IPS-15b (cell line): Measurements from ENCODE around the gene P2RX7.

Experiments
- H3K27me3 ChIP-seq: one replicate; pipeline ENCODE4 v1.6.1; 2013; ENCODE audit warnings: low read length; ENCODE audit not compliant: control insufficient read depth, insufficient read depth
- H3K36me3 ChIP-seq: one replicate; pipeline ENCODE4 v1.6.1; 2013; ENCODE audit warnings: low read length; ENCODE audit not compliant: control insufficient read depth, insufficient read depth
- H3K4me1 ChIP-seq: one replicate; pipeline ENCODE4 v1.6.1; 2013; ENCODE audit warnings: mild to moderate bottlenecking, low read length; ENCODE audit not compliant: control insufficient read depth, insufficient read depth
- H3K4me3 ChIP-seq: one replicate; pipeline ENCODE4 v1.5.1; 2013; ENCODE audit warnings: low read depth, low read length
- H3K9ac ChIP-seq: one replicate; pipeline ENCODE4 v1.6.1; 2013; ENCODE audit warnings: low read depth, mild to moderate bottlenecking, low read length
- H3K9me3 ChIP-seq: one replicate; pipeline ENCODE4 v1.6.1; 2013; ENCODE audit warnings: mild to moderate bottlenecking, low read length; ENCODE audit not compliant: control insufficient read depth, insufficient read depth

The P2RX7 gene

DNA sequence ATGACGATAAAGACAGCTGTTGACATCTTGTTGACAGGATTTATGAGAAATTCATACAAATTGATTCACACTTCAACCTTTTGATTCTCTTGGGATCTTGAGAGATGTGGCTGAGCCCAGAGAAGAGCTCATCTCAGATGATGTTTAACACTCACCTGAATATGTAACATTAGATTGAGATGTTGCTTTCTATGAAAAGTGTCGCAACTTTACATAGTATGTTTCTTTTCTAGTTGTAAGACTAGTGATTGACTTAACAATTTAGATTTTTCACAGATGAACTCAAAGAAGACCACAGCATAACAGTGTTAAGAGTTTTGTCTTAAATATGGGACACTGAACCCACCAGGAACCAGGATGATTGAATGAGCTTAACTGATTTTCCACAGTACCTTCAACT, 40.6 kb upstream of the P2RX7 start:
- Histone ChIP-seq H3K9ac (no peak overlapping the region), H3K4me3 (no peak overlapping the region), H3K36me3 (no peaks in the 10 kb centered on the region), H3K27me3 (peaks cover 20% of the 10 kb centered on the region), H3K9me3 (no peaks in the 10 kb centered on the region), H3K4me1 (peaks cover 2% of the 10 kb centered on the region)

DNA sequence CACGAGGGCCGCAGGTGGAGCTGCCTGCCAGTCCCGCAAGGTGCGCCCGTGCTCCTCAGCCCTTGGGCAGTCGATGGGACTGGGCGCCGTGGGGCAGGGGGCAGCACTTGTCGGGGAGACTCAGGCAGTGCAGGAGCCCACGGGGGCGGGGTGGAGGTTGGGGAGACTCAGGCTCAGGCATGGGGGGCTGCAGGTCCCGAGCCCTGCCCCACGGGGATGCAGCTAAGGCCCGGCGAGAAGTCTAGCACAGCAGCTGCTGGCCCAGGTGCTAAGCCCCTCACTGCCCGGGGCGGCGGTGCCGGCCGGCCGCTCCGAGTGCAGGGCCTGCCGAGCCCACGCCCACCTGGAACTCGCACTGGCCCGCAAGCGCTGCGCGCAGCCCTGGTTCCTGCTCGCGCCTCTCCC, 39.2 kb upstream of the P2RX7 start:
- Histone ChIP-seq H3K36me3 (no peaks in the 10 kb centered on the region), H3K4me3 (peak overlapping the region; percentile 2), H3K9ac (no peak overlapping the region), H3K9me3 (no peaks in the 10 kb centered on the region), H3K4me1 (peaks cover 2% of the 10 kb centered on the region), H3K27me3 (peaks cover 20% of the 10 kb centered on the region)

DNA sequence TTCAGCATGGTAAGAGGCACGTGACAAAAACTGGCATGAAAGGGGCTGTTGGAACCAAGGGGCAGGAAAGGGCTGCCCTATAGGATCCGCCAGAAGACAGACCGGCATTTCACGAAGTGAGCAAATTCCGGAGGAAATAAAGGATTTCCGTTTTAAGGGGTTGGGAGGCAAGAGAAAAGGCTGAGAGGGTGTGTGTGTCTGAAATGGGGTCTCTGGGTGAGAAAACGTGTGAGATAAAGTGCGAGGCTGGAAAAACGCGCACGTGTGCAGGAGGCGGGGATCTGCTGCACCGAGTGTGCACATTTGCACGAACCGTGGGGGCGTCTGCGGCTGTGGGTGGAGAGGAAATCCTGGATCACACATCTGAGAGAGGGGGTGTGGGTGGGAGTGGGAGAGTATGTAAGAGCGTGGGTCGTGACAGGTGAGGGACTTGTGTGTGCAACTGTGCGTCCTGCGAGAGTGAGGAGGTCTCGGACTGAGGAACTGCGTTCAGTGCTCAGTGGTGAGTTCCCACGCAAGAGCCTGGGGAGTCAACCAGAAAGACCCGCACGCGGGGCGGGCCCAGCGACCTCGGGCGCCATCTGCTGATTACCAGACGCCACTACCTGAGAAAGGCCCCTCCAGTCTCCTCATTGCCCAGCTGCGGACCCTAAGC, 37.0 kb upstream of the P2RX7 start:
- no peak overlapping the region for H3K9ac ChIP-seq
- H3K36me3 ChIP-seq: no peaks in the 10 kb centered on the region
- peak overlapping the region; percentile 61 for H3K4me3 ChIP-seq
- no peaks in the 10 kb centered on the region for H3K9me3 ChIP-seq
- peaks cover 2% of the 10 kb centered on the region for H3K4me1 ChIP-seq
- H3K27me3 ChIP-seq: peaks cover 20% of the 10 kb centered on the region

DNA sequence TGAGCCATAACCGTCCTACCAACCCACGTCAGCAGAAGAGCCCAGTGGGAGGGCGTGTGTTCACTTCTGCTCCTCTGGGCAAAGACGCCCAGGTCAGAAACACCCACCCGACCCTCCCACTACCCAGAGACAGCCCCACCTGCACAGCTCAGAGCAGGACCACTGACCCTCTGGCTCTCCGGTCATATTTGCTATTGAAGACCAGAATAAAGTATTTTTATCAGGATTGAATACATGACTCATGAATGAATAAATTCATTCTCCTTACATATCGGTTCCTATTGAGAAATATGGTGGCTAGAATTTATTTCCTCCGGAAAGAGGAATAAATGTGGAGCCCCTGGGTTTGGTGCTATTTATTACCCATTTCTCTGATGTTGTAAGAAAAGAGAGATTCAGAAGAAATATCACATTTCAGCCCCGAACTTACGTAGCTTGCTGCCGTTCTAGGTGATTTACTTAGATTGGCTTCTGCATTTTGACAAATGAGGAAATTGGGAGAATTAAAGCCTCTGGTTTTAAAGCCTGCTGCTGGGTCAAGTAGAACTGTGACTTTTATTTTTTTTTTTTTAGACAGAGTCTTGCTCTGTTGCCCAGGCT, 36.4 kb upstream of the P2RX7 start:
- H3K36me3 ChIP-seq: no peaks in the 10 kb centered on the region
- H3K9ac ChIP-seq: no peak overlapping the region
- no peaks in the 10 kb centered on the region for H3K9me3 ChIP-seq
- H3K27me3 ChIP-seq: peaks cover 20% of the 10 kb centered on the region
- H3K4me3 ChIP-seq: peak overlapping the region; percentile 2
- H3K4me1 ChIP-seq: peaks cover 2% of the 10 kb centered on the region

DNA sequence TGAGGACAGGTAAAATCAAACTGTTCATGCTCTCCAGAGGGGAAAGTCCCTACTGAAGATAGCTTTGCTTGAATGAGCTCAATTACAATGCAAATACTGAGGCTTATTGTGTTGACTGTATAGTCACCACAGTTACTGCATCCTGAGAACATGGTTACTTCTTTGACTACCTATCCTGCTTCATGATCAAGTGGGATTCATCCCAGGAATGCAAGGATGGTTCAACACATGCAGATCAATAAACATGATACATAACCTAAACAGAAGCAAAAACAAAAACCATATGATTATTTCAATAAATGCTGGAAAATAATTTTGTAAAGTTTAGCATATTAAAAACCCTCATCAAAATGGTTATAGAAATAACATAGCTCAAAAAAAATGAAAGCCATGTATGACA, 32.9 kb upstream of the P2RX7 start:
- no peaks in the 10 kb centered on the region for H3K36me3 ChIP-seq
- H3K4me1 ChIP-seq: peaks cover 2% of the 10 kb centered on the region
- no peak overlapping the region for H3K4me3 ChIP-seq
- no peak overlapping the region for H3K9ac ChIP-seq
- peaks cover 10% of the 10 kb centered on the region for H3K27me3 ChIP-seq
- H3K9me3 ChIP-seq: no peaks in the 10 kb centered on the region

DNA sequence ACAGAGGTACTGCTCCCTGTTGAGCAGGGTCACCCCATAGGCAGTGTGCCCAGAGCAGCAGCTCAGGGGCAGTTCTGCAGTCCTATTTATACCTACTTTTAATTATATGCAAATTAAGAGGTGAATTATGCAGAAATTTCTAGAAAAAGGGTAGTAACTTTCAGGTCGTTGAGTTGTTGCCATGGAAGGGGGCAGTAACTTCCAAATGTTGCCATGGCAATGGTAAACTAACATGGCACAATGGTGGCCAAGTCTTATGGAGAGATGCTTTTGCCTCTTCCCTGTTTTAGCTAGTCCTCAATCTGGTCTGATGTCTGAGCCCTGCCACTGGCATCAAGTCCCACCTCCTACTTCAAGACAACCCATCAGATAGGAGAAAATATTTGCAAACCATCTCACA, 30.4 kb upstream of the P2RX7 start:
- Histone ChIP-seq H3K36me3 (no peaks in the 10 kb centered on the region), H3K27me3 (no peaks in the 10 kb centered on the region), H3K4me3 (no peak overlapping the region), H3K4me1 (no peaks in the 10 kb centered on the region), H3K9ac (no peak overlapping the region), H3K9me3 (no peaks in the 10 kb centered on the region)

DNA sequence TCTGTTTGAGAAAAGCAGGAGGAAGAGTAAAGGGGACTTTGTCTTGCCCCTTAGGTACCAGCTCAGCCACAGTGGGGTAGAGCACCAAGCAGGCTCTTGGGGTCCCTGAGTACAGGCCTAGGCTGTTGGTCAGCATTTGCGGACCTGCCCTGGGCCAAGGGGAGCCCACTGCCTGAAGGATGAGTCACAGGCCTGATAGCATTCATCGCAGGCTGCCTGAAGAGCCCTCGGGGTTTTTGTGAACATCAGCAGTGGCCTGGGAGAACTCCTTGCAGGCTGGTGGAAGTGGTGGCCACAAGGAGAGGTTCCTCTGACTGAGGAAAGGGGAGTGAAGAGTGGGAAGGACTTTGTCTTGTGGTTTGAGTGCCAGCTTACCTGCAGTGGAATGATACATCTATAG, 25.0 kb upstream of the P2RX7 start:
- H3K9me3 ChIP-seq: no peaks in the 10 kb centered on the region
- H3K27me3 ChIP-seq: no peaks in the 10 kb centered on the region
- H3K4me3 ChIP-seq: no peak overlapping the region
- H3K4me1 ChIP-seq: no peaks in the 10 kb centered on the region
- H3K9ac ChIP-seq: no peak overlapping the region
- H3K36me3 ChIP-seq: no peaks in the 10 kb centered on the region

DNA sequence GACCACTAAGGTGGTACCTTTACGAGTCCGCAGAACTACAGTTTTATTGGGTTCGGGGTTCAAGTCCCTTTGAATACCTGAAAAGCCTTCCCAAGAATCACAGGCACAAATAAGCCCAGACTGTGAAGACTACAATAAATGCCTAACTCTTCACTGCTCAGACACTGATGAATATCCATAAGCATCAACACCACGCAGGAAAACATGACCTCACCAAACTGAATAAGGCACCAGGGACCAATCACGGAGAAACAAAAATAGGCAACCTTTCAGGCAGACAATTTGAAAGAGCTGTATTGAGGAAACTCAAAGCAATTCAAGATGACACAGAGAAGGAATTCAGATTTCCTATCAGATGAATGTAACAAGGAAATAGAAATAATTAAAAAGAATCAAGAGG, 24.2 kb upstream of the P2RX7 start:
- no peaks in the 10 kb centered on the region for H3K4me1 ChIP-seq
- H3K4me3 ChIP-seq: no peak overlapping the region
- no peak overlapping the region for H3K9ac ChIP-seq
- no peaks in the 10 kb centered on the region for H3K27me3 ChIP-seq
- no peaks in the 10 kb centered on the region for H3K36me3 ChIP-seq
- H3K9me3 ChIP-seq: no peaks in the 10 kb centered on the region

DNA sequence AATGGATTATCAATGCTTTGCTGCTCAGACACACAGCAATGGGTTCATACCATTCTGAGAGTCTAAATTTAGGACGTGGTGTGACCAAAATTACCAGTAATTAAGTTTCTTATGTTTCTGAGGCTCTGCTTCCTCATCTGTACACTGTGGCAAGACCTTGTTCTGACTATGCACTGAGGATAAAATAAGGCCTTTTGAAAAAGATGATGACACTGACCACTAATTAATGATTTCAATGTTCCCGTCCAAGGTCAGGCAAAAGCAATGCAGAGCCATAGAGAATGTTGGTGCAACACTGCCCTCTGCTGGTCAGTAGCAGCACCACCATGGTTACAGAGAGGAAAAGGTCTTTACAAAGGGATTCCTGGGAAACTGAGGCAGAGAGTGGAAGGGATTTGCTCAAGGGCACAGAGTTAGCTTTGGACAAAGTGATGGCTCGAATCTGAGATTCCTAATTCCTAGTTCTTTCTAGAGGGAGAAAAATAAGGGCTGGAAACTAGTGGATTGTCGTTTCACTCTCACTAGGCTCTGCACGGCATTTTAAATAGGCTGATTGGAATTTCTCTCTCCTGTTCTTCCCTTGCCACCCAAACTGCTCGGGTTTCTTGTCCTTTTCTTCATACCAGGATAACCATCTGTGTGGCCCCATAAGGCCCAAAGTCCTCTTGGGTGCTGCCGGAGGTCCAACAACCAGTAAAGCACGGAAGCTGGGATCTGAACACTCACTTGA, 22.3 kb upstream of the P2RX7 start:
- H3K9ac ChIP-seq: no peak overlapping the region
- no peaks in the 10 kb centered on the region for H3K27me3 ChIP-seq
- no peaks in the 10 kb centered on the region for H3K4me1 ChIP-seq
- H3K9me3 ChIP-seq: no peaks in the 10 kb centered on the region
- no peak overlapping the region for H3K4me3 ChIP-seq
- no peaks in the 10 kb centered on the region for H3K36me3 ChIP-seq

DNA sequence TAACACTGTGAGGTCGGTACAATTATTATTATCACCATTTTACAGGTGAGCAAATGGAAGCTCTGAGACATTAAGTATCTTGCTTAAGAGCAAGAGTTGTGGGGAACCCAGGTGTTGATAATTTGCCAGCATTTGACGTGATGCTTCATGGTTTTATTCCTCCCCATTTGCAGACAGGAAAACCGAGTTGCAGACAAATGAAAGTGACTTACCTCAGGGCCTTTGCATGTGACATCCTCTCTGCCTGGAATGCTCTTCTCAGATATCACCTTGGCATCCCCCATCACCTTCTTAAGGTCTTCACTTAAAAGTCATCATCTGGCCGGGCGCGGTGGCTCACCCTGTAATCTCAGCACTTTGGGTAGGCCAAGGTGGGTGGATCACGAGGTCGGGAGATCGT, 21.0 kb upstream of the P2RX7 start:
- Histone ChIP-seq H3K36me3 (no peaks in the 10 kb centered on the region), H3K9me3 (no peaks in the 10 kb centered on the region), H3K9ac (no peak overlapping the region), H3K4me1 (no peaks in the 10 kb centered on the region), H3K27me3 (no peaks in the 10 kb centered on the region), H3K4me3 (no peak overlapping the region)

DNA sequence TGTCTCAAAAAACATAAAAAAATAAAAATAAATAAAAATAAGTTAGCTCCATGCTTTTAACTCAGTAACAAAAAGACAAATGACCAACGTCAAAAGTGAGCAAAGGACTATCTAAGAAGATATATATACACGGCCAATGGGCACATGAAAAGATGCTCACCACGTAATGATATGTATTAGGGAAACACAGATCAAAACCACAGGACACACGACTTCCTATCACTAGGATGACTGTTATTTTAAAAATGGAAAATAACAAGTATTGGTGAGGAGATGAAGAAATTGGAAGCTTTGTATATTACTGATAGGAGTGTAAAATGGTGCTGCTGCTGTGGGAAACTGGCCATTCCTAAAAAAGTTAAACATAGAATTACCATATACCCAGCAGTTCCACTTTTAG, 20.2 kb upstream of the P2RX7 start:
- Histone ChIP-seq H3K27me3 (no peaks in the 10 kb centered on the region), H3K4me1 (no peaks in the 10 kb centered on the region), H3K9me3 (no peaks in the 10 kb centered on the region), H3K9ac (no peak overlapping the region), H3K36me3 (no peaks in the 10 kb centered on the region), H3K4me3 (no peak overlapping the region)

DNA sequence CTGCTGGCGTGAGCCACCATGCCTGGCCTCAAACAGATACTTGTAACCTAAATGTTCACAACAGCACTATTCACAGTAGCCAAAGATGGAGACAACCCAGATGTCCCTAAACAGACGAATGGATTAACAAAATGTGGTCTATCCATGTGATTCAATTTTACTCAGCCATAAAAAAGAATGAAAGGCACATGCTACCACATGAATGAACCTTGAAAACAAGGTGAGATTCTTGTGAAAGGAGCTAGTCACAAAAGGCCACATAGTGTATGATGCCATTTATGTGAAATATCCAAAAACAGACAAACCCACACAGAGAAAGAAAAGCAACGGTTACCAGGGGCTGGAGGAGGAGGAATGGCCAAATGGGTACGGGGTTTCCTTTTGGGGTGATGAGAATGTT, 19.6 kb upstream of the P2RX7 start:
- H3K27me3 ChIP-seq: no peaks in the 10 kb centered on the region
- no peaks in the 10 kb centered on the region for H3K36me3 ChIP-seq
- H3K9ac ChIP-seq: no peak overlapping the region
- no peaks in the 10 kb centered on the region for H3K4me1 ChIP-seq
- H3K4me3 ChIP-seq: no peak overlapping the region
- H3K9me3 ChIP-seq: no peaks in the 10 kb centered on the region
